NB4 (cell line): Measurements from ENCODE around the gene SND1.
A peak's percentile ranks its signal among the peaks of the same experiment; 100 is the strongest.
"Not testable (repeated sequence)": the region's sequence is repeated elsewhere in the genome, so short reads cannot be mapped to it uniquely, and the experiment has no call there.

ENCODE experiments used
- DNase-seq: peaks from one replicate; pipeline ENCODE4 v3.0.0; 2010; ENCODE audit warnings: low read depth
- H3K4me3 ChIP-seq: one replicate; pipeline ENCODE4 v1.5.1; 2011; ENCODE audit warnings: mild to moderate bottlenecking, low read depth, low read length, moderate library complexity
- MYC ChIP-seq: IDR thresholded peaks from 2 replicates; pipeline ENCODE4 v1.6.1; 2011; ENCODE audit warnings: low read depth, low read length
- POLR2A ChIP-seq: IDR thresholded peaks from 2 replicates; pipeline ENCODE4 v1.6.1; 2011; ENCODE audit warnings: mild to moderate bottlenecking; ENCODE audit not compliant: insufficient read length; ENCODE audit errors: extremely low read depth
- TF ChIP-seq, protein P1 (sequence below): IDR thresholded peaks from 2 replicates; pipeline ENCODE4 v1.6.1; 2011; ENCODE audit warnings: low read depth, low read length
- TF ChIP-seq, protein P2 (sequence below): IDR thresholded peaks from one replicate; pipeline ENCODE4 v1.5.1; 2012; ENCODE audit warnings: low read depth, low read length

The SND1 gene

DNA sequence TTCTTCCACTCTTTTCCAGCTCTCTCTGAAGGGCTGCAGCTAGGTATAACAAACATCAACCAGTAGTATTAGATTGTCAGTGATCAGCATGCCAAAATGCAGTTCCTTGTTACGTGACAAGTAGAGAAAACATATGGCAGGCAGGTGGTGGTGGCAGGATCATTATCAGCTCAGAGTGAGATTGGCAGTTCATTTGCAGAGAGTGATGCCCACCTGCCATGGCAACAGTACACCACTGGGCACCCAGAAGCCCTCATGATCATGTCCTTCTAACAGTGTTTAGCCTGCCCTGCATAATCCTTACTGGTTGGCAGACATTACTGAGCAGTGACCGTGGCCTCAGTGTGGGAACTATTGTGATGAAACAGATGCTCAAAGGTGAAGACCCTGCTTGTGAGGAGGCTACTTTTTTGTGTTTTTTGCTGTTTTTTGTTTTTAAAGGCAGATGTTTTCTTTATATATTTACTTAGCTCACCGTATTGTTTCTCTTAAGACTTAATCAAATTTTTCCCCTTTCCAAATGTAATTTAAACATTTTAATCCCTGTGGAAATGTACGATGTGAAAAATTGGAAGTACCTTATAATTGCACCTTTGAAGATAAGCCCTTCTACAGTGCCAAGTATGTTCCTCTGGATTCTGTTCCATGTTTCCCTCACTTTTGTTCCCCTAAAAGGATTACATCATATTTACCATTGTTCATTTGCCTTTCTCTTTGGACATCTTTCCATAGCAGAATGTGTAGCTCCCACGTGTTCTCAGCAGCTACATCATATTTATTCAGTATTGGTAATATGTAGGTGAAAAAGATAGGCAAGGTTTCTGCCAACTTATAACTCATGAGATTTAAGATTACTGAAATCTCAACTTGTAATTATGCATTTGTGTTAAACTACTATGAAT is 179.6 kb downstream of the SND1 start:
- no peak overlapping the region for H3K4me3 ChIP-seq
- TF ChIP-seq, protein P1, sequence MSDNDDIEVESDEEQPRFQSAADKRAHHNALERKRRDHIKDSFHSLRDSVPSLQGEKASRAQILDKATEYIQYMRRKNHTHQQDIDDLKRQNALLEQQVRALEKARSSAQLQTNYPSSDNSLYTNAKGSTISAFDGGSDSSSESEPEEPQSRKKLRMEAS, result no peak
- TF ChIP-seq MYC (no peak), POLR2A (no peak)
- TF ChIP-seq, protein P2, sequence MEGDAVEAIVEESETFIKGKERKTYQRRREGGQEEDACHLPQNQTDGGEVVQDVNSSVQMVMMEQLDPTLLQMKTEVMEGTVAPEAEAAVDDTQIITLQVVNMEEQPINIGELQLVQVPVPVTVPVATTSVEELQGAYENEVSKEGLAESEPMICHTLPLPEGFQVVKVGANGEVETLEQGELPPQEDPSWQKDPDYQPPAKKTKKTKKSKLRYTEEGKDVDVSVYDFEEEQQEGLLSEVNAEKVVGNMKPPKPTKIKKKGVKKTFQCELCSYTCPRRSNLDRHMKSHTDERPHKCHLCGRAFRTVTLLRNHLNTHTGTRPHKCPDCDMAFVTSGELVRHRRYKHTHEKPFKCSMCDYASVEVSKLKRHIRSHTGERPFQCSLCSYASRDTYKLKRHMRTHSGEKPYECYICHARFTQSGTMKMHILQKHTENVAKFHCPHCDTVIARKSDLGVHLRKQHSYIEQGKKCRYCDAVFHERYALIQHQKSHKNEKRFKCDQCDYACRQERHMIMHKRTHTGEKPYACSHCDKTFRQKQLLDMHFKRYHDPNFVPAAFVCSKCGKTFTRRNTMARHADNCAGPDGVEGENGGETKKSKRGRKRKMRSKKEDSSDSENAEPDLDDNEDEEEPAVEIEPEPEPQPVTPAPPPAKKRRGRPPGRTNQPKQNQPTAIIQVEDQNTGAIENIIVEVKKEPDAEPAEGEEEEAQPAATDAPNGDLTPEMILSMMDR, result no peak
- DNase-seq, result no peak

DNA sequence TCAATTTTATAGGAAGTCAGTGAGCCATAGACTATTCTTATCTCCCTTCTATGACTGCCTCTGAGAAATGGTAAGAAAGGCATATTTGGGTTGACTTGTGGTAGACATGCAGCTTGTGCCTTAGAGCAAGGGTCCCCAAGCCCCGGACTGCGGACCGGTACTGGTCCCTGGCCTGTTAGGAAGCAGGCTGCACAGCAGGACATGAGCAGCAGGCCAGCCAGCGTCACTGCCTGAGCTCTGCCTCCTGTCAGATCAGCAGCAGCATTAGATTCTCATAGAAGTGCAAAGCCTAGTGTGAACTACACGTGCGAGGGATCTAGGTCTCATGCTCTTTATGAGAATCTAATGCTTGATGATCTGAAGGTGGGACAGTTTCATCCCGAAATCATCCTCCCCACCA is 180.6 kb downstream of the SND1 start:
- DNase-seq, result no peak
- no peak overlapping the region for H3K4me3 ChIP-seq
- TF ChIP-seq MYC, result no peak
- no peak for TF ChIP-seq POLR2A
- TF ChIP-seq, protein P1, result no peak
- TF ChIP-seq, protein P2, result no peak

DNA sequence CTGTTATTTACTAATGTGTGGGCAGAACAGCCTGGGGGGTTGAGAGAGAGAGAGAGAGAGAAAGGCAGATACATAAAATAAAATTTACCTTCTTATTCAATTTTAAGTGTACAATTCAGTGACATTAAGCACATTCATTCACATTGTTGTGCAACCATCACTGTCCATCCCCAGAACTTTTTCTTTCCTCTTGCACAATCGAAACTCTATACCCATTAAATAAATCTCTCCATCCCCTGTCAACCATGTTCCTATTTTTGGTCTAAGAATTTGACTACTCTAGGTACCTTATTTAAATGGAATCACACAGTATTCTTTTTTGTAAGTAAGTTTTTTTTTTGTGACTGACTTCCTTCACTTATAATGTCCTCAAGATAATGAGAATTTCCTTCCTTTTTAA is 181.6 kb downstream of the SND1 start:
- TF ChIP-seq, protein P2, result no peak
- TF ChIP-seq, protein P1, result no peak
- TF ChIP-seq MYC (no peak), POLR2A (no peak)
- peak; percentile 60 for DNase-seq
- H3K4me3 ChIP-seq, result no peak overlapping the region

DNA sequence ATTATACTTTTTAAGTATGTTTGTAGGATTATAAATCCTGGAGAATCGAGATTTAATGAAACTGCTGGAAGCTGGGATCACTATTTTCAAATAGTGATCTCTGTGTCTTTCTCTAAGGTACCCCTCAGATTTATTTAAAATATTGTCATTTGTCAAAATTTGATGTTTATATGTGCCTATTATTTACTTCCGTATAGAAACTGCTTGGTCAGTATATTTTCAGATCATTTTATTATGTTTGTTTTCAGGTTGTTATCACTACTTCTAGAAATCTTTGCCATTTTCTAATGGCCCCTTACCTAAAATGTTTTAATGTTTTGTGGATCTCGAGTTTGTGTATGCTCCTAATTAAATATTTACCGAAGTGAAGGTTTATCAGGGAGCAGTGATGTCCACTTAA is 183.7 kb downstream of the SND1 start:
- no peak overlapping the region for H3K4me3 ChIP-seq
- TF ChIP-seq MYC (no peak), POLR2A (no peak)
- TF ChIP-seq, protein P2, result no peak
- TF ChIP-seq, protein P1, result no peak
- DNase-seq, result no peak

DNA sequence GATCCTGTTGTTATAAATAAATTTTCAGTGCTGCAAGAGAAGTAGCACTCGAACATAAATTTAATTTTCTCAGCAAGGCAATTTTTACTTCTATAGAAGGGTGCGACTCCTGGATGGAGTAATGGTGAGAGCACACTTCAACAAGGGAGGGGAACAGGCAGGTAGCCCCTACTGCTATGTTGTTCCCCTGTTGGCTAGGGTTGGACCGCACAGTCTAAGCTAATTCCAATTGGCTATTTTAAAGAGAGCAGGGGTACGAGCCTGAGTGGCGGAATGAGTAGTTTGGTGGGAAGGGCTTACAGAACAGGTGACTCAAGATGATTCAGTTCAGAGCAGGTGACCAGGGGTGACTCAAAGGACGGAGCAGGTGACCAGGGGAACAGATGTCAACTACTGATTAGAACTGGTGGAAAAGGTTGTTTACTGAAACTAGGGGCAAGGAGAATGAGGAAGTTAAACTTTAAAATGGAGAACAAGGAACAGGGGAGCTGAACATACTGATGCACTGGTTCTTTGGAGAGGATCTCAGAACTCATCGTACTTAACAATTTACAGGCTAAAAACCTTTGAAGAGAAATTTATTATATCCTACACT is 185.9 kb downstream of the SND1 start:
- DNase-seq, result peak; percentile 42
- not testable (repeated sequence) for H3K4me3 ChIP-seq

DNA sequence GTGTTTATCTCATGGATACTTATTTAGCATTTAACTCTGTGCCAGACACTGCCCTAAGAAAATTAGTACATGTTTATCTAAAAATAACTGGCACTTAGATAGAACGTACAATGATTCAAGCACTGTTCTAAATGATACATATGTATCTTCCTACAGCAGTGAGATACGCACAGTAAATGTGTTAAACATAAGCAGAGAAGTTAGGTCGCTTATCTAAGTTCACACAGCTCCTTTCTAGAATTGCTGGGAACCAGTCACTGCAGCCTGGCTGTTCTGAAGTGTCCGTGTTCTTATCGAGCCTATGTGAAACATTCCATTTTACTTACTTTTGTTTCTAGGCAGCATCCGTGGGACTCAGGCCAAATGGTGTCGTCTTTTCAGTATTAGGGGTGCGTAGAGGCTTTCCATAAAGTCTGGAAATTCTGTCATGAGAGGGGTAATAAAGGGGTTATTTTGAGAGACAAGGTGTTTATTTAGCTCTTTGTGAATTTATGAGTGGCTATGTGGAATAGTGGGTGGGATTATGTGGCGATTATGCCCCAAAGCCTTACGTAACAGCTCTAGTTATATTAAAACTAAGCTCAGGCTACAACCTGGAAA is 186.9 kb downstream of the SND1 start:
- H3K4me3 ChIP-seq, result no peak overlapping the region

More for the DNA sequence above, 186.9 kb downstream of the SND1 start:
- TF ChIP-seq, protein P2, result no peak
- TF ChIP-seq, protein P1, result no peak
- TF ChIP-seq MYC (no peak), POLR2A (no peak)
- no peak for DNase-seq
